HepG2 (cell line): Measurements from ENCODE around the gene LINGO3. TPM values are rescaled to one million over a fixed set of nuclear protein-coding genes. Genes with fewer than 3 reads are reported as not detected.

Experiments
- ATAC-seq: fragments of 200-7000 bp; cut with Tn5 transposase; 3 replicates; pipeline ENCODE4 v1.9.1; 2020; ENCODE audit warnings: mild to moderate bottlenecking, moderate library complexity
- BruUV-seq: library from RNA; stranded (reverse); fragments of 400-500 nt; replicated peaks from 2 replicates; lab custom pipeline; 2021; lab: Mats Ljungman, UMichigan
- CTCF ChIA-PET: fragments of 300-600 bp; formaldehyde crosslinking; extraction: SDS; loops from one replicate; lab custom pipeline; 2021; ENCODE audit warnings: low total read pairs, inconsistent platforms, low intra/inter-chr PET ratio; lab: Yijun Ruan, JAX
- POLR2A ChIA-PET: fragments of 350-600 bp; sonication (Branson Sonifier 250); formaldehyde crosslinking; loops from one replicate; lab custom pipeline; 2020; ENCODE audit warnings: antibody characterized with exemption, inconsistent platforms; lab: Yijun Ruan, JAX
- DNase-seq: peaks from one replicate; pipeline ENCODE4 v3.0.0-alpha.2; 2015; ENCODE audit warnings: low spot score
- FAIRE-seq: peaks from 3 replicates; lab custom pipeline; 2011; peaks lifted over from hg19 to GRCh38; lab: Jason Lieb, UNC
- H2AFZ ChIP-seq: one replicate; pipeline ENCODE4 v1.6.1; 2011; ENCODE audit warnings: low read length, inconsistent platforms
- H3K27ac ChIP-seq: fragments of 300-600 bp; 3 replicates; pipeline ENCODE4 v1.8.0; 2011; ENCODE audit warnings: mixed run types, mild to moderate bottlenecking, mixed read lengths, low read length, inconsistent platforms; ENCODE audit not compliant: insufficient read depth; ENCODE audit errors: extremely low read length
- H3K27me3 ChIP-seq, 2 experiments: fragments of 200-600 bp in 1 of 2; 2 replicates in 1 of 2; 3 replicates in 1 of 2; pipeline versions ENCODE4 v1.6.0 to v1.8.0; 2011; ENCODE audit warnings: low read length in 2 of 2, mild to moderate bottlenecking in 2 of 2, moderate library complexity in 2 of 2, inconsistent platforms in 1 of 2; ENCODE audit not compliant: insufficient read depth in 2 of 2, control insufficient read depth in 1 of 2
- H3K36me3 ChIP-seq, 2 experiments: fragments of 200-600 bp in 1 of 2; replicated peaks in 1 of 2; 2 replicates in 1 of 2; 3 replicates in 1 of 2; pipeline versions ENCODE4 v1.5.1 to v1.8.0; 2011; ENCODE audit warnings: low read length in 2 of 2, inconsistent platforms in 1 of 2; ENCODE audit not compliant: insufficient read depth in 2 of 2, control insufficient read depth in 1 of 2
- H3K4me1 ChIP-seq: 2 replicates; pipeline ENCODE4 v1.5.1; 2012; ENCODE audit warnings: low read length, inconsistent platforms; ENCODE audit not compliant: insufficient read depth
- H3K4me2 ChIP-seq: 2 replicates; pipeline ENCODE4 v1.6.0; 2011; ENCODE audit warnings: low read depth, low read length, inconsistent platforms
- H3K4me3 ChIP-seq, 3 experiments: fragments of 200-600 bp in 1 of 3; sonication (generic), shearing (Covaris generic) in 1 of 3; replicated peaks in 1 of 3; 2 replicates each; pipeline ENCODE4 v1.5.1; 2011 to 2016; ENCODE audit warnings: low read length in 3 of 3, inconsistent platforms in 2 of 3, low read depth in 2 of 3, mild to moderate bottlenecking in 2 of 3, control low read depth in 1 of 3, mixed read lengths in 1 of 3; ENCODE audit not compliant: insufficient read depth in 1 of 3
- H3K79me2 ChIP-seq: one replicate; pipeline ENCODE4 v1.6.1; 2011; ENCODE audit warnings: low read length, inconsistent platforms; ENCODE audit not compliant: insufficient read depth
- H3K9ac ChIP-seq: 2 replicates; pipeline ENCODE4 v1.6.0; 2011; ENCODE audit warnings: mild to moderate bottlenecking, low read depth, low read length, inconsistent platforms; ENCODE audit not compliant: insufficient read depth
- H3K9me3 ChIP-seq: 2 replicates; pipeline ENCODE4 v1.5.1; 2012; ENCODE audit warnings: mild to moderate bottlenecking, low read length
- H4K20me1 ChIP-seq: 2 replicates; pipeline ENCODE4 v1.6.0; 2011; ENCODE audit warnings: inconsistent platforms, mild to moderate bottlenecking, low read length, moderate library complexity; ENCODE audit not compliant: insufficient read depth
- ATM ChIP-seq: fragments of 450-650 bp; IDR thresholded peaks from 2 replicates; pipeline ENCODE4 v1.7.1; 2017; ENCODE audit warnings: mild to moderate bottlenecking, borderline replicate concordance
- FLYWCH1 ChIP-seq: sonication (generic); formaldehyde crosslinking; IDR thresholded peaks from 2 replicates; pipeline ENCODE4 v1.8.1; 2023; ENCODE audit warnings: mild to moderate bottlenecking, missing genetic modification reagents
- HNF4A ChIP-seq: sonication (generic); formaldehyde crosslinking; IDR thresholded peaks from 2 replicates; pipeline ENCODE4 v1.4.0; 2020; ENCODE audit warnings: missing genetic modification reagents
- MED8 ChIP-seq: sonication (generic); formaldehyde crosslinking; IDR thresholded peaks from 2 replicates; pipeline ENCODE4 v1.8.1; 2023; ENCODE audit warnings: mild to moderate bottlenecking, missing genetic modification reagents; ENCODE audit not compliant: insufficient replicate concordance
- MTA1 ChIP-seq: sonication (generic); formaldehyde crosslinking; IDR thresholded peaks from 2 replicates; pipeline ENCODE4 v1.4.0; 2020; ENCODE audit warnings: missing genetic modification reagents, mild to moderate bottlenecking, borderline replicate concordance
- SPEN ChIP-seq: sonication (generic); formaldehyde crosslinking; IDR thresholded peaks from 2 replicates; pipeline ENCODE4 v1.5.1; 2020; ENCODE audit warnings: low read depth, mild to moderate bottlenecking, missing genetic modification reagents
- SRSF4 ChIP-seq: fragments of 200-400 bp; formaldehyde crosslinking; IDR thresholded peaks from one replicate; pipeline ENCODE4 v1.6.1; 2018; ENCODE audit warnings: mild to moderate bottlenecking, low read depth, low read length, moderate library complexity; ENCODE audit not compliant: poor library complexity, severe bottlenecking
- SSRP1 ChIP-seq: IDR thresholded peaks from 2 replicates; pipeline ENCODE4 v1.6.1; 2016; ENCODE audit warnings: control low read depth
- TAF1 ChIP-seq: sonication (generic); formaldehyde crosslinking; IDR thresholded peaks from 2 replicates; pipeline ENCODE4 v1.4.0; 2020; ENCODE audit warnings: missing genetic modification reagents
- ZBTB38 ChIP-seq: sonication (generic); formaldehyde crosslinking; IDR thresholded peaks from 2 replicates; pipeline ENCODE4 v1.5.1; 2020; ENCODE audit warnings: mild to moderate bottlenecking, missing genetic modification reagents
- ZNF225 ChIP-seq: sonication (generic); formaldehyde crosslinking; IDR thresholded peaks from 2 replicates; pipeline ENCODE4 v1.4.0; 2020; ENCODE audit warnings: mild to moderate bottlenecking, missing genetic modification reagents
- ZNF891 ChIP-seq: sonication (generic); formaldehyde crosslinking; IDR thresholded peaks from 2 replicates; pipeline ENCODE4 v1.5.0; 2020; ENCODE audit warnings: mild to moderate bottlenecking, missing genetic modification reagents
- WGBS: methylation state at CpG from one replicate; pipeline ENCODE4 v1.1.6; 2017; ENCODE audit warnings: low lambda C conversion rate; 5-methylcytosine and 5-hydroxymethylcytosine counted together
- in situ Hi-C: cut with HindIII; loops from 2 replicates; pipeline ENCODE4 v1.10.0; 2017; ENCODE audit warnings: low pct_unique_long_range_greater_than_20kb; ENCODE audit not compliant: extremely low pct_ligation_motif_present
- intact Hi-C: fragments of 100-400 bp; cut with micrococcal nuclease; formaldehyde crosslinking; loops from one replicate; pipeline ENCODE4 v1.10.0; 2022; ENCODE audit not compliant: unreplicated experiment
- polyA plus RNA-seq, 8 experiments: library from polyadenylated mRNA; depleted of rRNA in 3 of 8; stranded (reverse) in 7 of 8; unstranded in 1 of 8; fragments of >200 nt; fragmentation: Illumina TruSeq in 4 of 8; extraction: Trizol in 4 of 8; gene quantifications; 2 replicates each; pipeline versions ENCODE4 v1.2.1 to v1.2.3, GENCODE V29; 2011 to 2016; ENCODE audit warnings: low read depth in 4 of 8, missing spikeins in 1 of 8, mixed read lengths in 1 of 8; ENCODE audit not compliant: insufficient read depth in 1 of 8
- total RNA-seq, 5 experiments: library from RNA; depleted of rRNA; stranded (reverse); fragments of >200 nt; fragmentation: Illumina TruSeq; extraction: Trizol; gene quantifications; 2 replicates each; pipeline ENCODE4 v1.2.3, GENCODE V29; 2016; ENCODE audit warnings: low read depth in 1 of 5
- TF ChIP-seq, protein P1 (sequence below): sonication (generic); formaldehyde crosslinking; IDR thresholded peaks from 2 replicates; pipeline ENCODE4 v1.5.0; 2020; ENCODE audit warnings: missing genetic modification reagents, mild to moderate bottlenecking, borderline replicate concordance
- TF ChIP-seq, protein P2 (sequence below): sonication (generic); formaldehyde crosslinking; IDR thresholded peaks from 2 replicates; pipeline ENCODE4 v1.4.0; 2020; ENCODE audit warnings: missing genetic modification reagents
- TF ChIP-seq, protein P3 (sequence below): sonication (generic); formaldehyde crosslinking; IDR thresholded peaks from 2 replicates; pipeline ENCODE4 v1.5.0; 2020; ENCODE audit warnings: mild to moderate bottlenecking, missing genetic modification reagents
- TF ChIP-seq, protein P4 (sequence below): IDR thresholded peaks from 2 replicates; pipeline ENCODE4 v1.6.1; 2012; ENCODE audit warnings: low read depth, low read length, improper control_type of control experiment

The LINGO3 gene
- total and polyA plus RNA-seq, 2 of the 13 experiments (the other 11 are each of a cell fraction or from before 2014, with no cell fraction given), result not detected

DNA sequence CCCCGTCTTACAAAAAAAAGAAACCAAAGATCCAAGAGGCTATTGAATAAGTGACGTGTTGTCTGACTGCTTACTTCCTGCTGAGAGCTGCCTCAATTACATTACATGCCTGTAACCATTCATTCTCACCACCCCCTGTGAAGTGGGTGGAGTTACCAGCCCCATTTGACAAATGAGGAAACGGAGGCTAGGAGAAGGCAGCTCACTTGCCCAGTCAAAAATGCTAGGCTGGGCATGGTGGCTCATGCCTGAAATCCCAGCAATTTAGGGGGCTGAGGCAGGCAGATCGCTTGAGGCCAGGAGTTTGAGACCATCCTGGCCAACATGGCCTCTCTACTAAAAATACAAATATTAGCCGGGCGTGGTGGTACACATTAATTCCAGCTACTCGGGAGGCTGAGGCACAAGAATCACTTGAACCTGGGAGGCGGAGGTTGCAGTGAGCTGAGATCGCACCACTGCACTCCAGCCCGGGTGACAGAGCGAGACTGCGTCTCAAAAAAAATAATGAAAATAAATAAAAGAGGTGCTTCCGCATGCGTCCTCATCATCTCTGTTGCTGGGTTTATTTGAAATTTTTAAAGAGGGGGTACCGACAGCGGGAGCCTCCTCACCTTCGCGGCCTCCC, 19.9 kb upstream of the LINGO3 start (continued):
- TF ChIP-seq, protein P1, sequence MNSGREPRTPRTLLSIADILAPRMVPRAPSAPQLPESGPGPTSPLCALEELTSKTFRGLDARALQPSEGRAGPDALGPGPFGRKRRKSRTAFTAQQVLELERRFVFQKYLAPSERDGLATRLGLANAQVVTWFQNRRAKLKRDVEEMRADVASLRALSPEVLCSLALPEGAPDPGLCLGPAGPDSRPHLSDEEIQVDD (CRISPR knock-in tag), result no peak; the same call in 1 of the 2 replicates
- TF ChIP-seq MTA1 (CRISPR knock-in tag) (no peak), ZNF891 (CRISPR knock-in tag) (no peak), ATM (no peak)
- TF ChIP-seq, protein P2, sequence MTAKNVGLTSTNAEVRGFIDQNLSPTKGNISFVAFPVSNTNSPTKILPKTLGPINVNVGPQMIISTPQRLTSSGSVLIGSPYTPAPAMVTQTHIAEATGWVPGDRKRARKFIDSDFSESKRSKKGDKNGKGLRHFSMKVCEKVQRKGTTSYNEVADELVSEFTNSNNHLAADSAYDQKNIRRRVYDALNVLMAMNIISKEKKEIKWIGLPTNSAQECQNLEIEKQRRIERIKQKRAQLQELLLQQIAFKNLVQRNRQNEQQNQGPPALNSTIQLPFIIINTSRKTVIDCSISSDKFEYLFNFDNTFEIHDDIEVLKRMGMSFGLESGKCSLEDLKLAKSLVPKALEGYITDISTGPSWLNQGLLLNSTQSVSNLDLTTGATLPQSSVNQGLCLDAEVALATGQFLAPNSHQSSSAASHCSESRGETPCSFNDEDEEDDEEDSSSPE, result no peak
- TF ChIP-seq, protein P3, sequence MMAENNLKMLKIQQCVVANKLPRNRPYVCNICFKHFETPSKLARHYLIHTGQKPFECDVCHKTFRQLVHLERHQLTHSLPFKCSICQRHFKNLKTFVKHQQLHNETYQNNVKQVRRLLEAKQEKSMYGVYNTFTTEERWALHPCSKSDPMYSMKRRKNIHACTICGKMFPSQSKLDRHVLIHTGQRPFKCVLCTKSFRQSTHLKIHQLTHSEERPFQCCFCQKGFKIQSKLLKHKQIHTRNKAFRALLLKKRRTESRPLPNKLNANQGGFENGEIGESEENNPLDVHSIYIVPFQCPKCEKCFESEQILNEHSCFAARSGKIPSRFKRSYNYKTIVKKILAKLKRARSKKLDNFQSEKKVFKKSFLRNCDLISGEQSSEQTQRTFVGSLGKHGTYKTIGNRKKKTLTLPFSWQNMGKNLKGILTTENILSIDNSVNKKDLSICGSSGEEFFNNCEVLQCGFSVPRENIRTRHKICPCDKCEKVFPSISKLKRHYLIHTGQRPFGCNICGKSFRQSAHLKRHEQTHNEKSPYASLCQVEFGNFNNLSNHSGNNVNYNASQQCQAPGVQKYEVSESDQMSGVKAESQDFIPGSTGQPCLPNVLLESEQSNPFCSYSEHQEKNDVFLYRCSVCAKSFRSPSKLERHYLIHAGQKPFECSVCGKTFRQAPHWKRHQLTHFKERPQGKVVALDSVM (CRISPR knock-in tag), result 0 out of 2 replicates have a peak, but pooled peaks have one; percentile 3

DNA sequence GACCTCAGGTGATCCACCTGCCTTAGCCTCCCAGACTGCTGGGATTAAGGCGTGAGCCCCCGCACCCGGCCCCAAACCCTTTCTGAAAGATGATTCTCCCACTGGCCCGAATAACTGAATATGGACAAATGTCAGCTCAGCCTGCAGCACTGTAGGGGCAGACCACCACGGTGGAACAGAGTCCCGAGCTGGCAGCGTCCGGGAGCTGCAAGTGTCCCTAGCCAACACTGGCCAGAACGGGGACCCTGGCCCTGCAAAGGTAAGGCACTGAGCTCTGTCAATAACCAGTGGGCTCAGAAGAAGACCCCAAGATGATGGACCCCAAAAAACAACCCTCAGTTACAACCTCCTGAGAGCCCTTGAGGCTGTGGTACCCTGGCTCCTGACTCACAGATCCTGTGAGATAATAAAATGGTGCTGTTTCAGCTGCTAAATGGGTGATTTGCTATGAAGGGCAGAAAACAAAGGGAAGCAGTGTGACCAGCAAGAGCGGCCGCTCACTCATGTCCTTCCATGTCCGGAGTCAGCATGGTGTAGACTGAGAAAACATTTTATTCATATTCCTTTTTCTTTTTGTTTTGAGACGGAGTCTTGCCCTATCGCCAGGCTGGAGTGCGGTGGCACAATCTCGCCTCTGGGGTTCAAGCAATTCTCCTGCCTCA, 18.9 kb upstream of the LINGO3 start:
- peak overlapping the region; percentile 97 for H3K9ac ChIP-seq
- POLR2A ChIA-PET, result interaction anchor here (1.9 kb wide), 1 partner anchor 66 kb away, joined by 4 read pairs; no protein-coding TSS in a partner anchor
- 95% methylated on average over 11 of the region's 16 CpGs for WGBS
- no peak overlapping the region for H2AFZ ChIP-seq
- peaks cover 7 to 36% of the 10 kb centered on the region in 2 experiments; a peak in 4 of 5 replicates for H3K36me3 ChIP-seq
- 0 out of 2 replicates have a peak, but pooled peaks cover 2% of the 10 kb centered on the region for H4K20me1 ChIP-seq
- no peak for DNase-seq
- peaks cover 32% of the 10 kb centered on the region for H3K79me2 ChIP-seq
- in situ Hi-C loops, result no loop called here
- FAIRE-seq, result no peak
- no TSS peak for BruUV-seq
- ATAC-seq, result no peak
- no peaks in the 10 kb centered on the region; a peak in 1 of 5 replicates for H3K27me3 ChIP-seq
- intact Hi-C loops, result loop anchor here (2.0 kb wide), 1 partner anchor 70 kb away; no protein-coding TSS in a partner anchor
- CTCF ChIA-PET, result no interaction called here
- peaks cover 38% of the 10 kb centered on the region for H3K4me1 ChIP-seq
- no peak overlapping the region for H3K27ac ChIP-seq
- H3K4me2 ChIP-seq, result peak overlapping the region; percentile 95; the same call in 1 of the 2 replicates
- no peaks in the 10 kb centered on the region for H3K9me3 ChIP-seq
- H3K4me3 ChIP-seq, result peak overlapping the region in 1 of 3 experiments; percentile 89; a peak in 3 of 6 replicates
- TF ChIP-seq SPEN (no peak), MED8 (CRISPR knock-in tag) (no peak), ZNF225 (no peak), SSRP1 (no peak), ZBTB38 (0 out of 2 replicates have a peak, but pooled peaks have one; percentile 11), TAF1 (no peak), HNF4A (CRISPR knock-in tag) (no peak), SRSF4 (no peak), FLYWCH1 (CRISPR knock-in tag) (no peak)
- TF ChIP-seq, protein P4, sequence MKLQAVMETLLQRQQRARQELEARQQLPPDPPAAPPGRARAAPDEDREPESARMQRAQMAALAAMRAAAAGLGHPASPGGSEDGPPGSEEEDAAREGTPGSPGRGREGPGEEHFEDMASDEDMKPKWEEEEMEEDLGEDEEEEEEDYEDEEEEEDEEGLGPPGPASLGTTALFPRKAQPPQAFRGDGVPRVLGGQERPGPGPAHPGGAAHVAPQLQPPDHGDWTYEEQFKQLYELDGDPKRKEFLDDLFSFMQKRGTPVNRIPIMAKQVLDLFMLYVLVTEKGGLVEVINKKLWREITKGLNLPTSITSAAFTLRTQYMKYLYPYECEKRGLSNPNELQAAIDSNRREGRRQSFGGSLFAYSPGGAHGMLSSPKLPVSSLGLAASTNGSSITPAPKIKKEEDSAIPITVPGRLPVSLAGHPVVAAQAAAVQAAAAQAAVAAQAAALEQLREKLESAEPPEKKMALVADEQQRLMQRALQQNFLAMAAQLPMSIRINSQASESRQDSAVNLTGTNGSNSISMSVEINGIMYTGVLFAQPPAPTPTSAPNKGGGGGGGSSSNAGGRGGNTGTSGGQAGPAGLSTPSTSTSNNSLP, result no peak
